Upper lobe of right lung (tissue), 1 donor: Measurements from ENCODE around the gene PLCB1. TPM values are rescaled to one million over a fixed set of nuclear protein-coding genes. Genes with fewer than 3 reads are reported as not detected.
A peak's percentile ranks its signal among the peaks of the same experiment; 100 is the strongest.

Source experiments
- ATAC-seq: fragments of 200-7000 bp; cut with Tn5 transposase; one replicate; pipeline ENCODE4 v1.9.1; 2020; ENCODE audit warnings: mild to moderate bottlenecking, moderate library complexity
- DNase-seq: peaks from one replicate; pipeline ENCODE4 v3.0.0-alpha.2; 2020
- H3K27ac ChIP-seq: fragments of 200-600 bp; one replicate; pipeline ENCODE4 v1.8.0; 2022
- H3K27me3 ChIP-seq: fragments of 200-600 bp; one replicate; pipeline ENCODE4 v1.8.0; 2022; ENCODE audit warnings: mild to moderate bottlenecking
- H3K36me3 ChIP-seq: fragments of 200-600 bp; one replicate; pipeline ENCODE4 v1.8.0; 2022
- H3K4me1 ChIP-seq: fragments of 200-600 bp; one replicate; pipeline ENCODE4 v1.8.0; 2022
- H3K4me3 ChIP-seq: fragments of 200-600 bp; one replicate; pipeline ENCODE4 v1.8.0; 2022; ENCODE audit warnings: mild to moderate bottlenecking
- H3K9me3 ChIP-seq: fragments of 200-600 bp; one replicate; pipeline ENCODE4 v1.8.0; 2022
- intact Hi-C: fragments of 100-400 bp; cut with DNase I; formaldehyde crosslinking; loops from one replicate; pipeline ENCODE4 v1.11.0; 2022
- total RNA-seq: library from RNA; stranded (reverse); fragmentation: NEBNext Ultra II Directional; extraction: Animal tissue kit (Norgen Biotek cat#: 25700); gene quantifications from one replicate; pipeline ENCODE4 v1.2.1, GENCODE V29; 2021
- TF ChIP-seq, protein P1 (sequence below): fragments of 200-600 bp; IDR thresholded peaks from one replicate; pipeline ENCODE4 v1.8.0; 2022; ENCODE audit warnings: antibody characterized with exemption
- donor health status: DM: no; HTN: yes; CAD: no; lungs with severe emphysema.

The PLCB1 gene
- total RNA-seq, 1 donor from 2014 or later: 12.4 TPM

DNA sequence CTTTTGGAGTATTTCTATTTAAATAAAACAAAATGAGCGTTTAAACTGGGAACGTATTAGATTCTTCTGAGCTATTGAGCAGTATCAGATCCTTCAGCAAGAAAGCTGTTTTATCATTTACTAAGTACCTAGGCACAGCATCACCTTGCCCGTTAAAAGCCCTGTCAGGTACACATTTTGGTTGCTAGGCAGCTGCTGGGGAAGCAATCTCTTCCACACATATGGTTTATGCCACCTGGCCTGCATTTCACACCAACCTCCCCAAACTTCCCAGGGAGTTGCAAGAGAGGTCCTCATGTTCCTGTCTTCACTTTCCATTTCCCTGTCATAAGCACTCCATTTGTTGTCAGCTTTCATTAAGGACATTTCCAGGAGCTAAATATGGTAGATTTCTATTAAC lies 400.1 kb downstream of the PLCB1 start:
- Histone ChIP-seq H3K9me3 (no peaks in the 10 kb centered on the region), H3K27me3 (no peaks in the 10 kb centered on the region), H3K4me1 (no peaks in the 10 kb centered on the region), H3K27ac (no peak overlapping the region), H3K36me3 (no peaks in the 10 kb centered on the region), H3K4me3 (no peak overlapping the region)
- ATAC-seq (no peak), DNase-seq (no peak)
- TF ChIP-seq, protein P1, sequence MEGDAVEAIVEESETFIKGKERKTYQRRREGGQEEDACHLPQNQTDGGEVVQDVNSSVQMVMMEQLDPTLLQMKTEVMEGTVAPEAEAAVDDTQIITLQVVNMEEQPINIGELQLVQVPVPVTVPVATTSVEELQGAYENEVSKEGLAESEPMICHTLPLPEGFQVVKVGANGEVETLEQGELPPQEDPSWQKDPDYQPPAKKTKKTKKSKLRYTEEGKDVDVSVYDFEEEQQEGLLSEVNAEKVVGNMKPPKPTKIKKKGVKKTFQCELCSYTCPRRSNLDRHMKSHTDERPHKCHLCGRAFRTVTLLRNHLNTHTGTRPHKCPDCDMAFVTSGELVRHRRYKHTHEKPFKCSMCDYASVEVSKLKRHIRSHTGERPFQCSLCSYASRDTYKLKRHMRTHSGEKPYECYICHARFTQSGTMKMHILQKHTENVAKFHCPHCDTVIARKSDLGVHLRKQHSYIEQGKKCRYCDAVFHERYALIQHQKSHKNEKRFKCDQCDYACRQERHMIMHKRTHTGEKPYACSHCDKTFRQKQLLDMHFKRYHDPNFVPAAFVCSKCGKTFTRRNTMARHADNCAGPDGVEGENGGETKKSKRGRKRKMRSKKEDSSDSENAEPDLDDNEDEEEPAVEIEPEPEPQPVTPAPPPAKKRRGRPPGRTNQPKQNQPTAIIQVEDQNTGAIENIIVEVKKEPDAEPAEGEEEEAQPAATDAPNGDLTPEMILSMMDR: no peak
- intact Hi-C loops: no loop called here

DNA sequence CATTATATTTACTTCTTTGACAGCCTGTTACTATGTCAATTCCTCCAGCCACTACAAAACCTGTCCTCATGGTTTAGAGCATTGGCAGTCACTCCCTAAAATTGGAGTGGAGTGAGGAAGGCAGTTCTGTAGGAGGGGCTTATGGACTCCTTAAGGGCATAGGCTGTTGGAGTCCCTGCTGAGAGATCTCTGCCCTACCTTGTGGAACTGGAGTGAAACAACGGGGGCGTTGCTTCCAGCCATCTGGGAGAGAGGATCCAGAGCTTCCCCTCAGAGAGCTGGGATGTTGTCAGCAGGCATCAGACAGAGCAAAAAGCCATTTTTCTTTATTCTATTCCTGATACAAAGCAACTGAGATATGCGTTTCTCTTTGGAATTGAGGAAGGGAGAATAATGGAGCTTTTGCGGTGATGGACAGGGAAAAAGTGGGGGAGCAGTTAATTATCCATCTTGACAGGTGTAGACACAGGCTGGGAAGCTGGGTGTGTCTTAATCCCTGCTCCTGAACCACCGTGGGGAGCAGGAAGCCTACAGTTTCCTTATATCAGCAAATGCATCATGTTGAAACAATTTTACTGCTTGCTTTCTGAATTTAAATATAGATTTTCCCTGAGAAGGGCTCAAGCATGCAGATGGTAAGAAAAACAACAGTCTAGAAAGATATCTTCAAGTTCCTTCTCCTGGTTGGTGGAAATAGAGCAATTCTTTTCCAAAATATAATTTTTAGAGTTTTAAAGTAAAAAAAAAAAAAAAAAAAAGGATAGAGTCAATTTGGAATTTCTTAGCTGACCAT lies 402.5 kb downstream of the PLCB1 start:
- Histone ChIP-seq H3K27me3 (no peaks in the 10 kb centered on the region), H3K27ac (no peak overlapping the region), H3K4me1 (no peaks in the 10 kb centered on the region), H3K9me3 (no peaks in the 10 kb centered on the region), H3K36me3 (no peaks in the 10 kb centered on the region), H3K4me3 (no peak overlapping the region)
- intact Hi-C loops: no loop called here
- TF ChIP-seq, protein P1: no peak
- no peak for DNase-seq
- no peak for ATAC-seq

DNA sequence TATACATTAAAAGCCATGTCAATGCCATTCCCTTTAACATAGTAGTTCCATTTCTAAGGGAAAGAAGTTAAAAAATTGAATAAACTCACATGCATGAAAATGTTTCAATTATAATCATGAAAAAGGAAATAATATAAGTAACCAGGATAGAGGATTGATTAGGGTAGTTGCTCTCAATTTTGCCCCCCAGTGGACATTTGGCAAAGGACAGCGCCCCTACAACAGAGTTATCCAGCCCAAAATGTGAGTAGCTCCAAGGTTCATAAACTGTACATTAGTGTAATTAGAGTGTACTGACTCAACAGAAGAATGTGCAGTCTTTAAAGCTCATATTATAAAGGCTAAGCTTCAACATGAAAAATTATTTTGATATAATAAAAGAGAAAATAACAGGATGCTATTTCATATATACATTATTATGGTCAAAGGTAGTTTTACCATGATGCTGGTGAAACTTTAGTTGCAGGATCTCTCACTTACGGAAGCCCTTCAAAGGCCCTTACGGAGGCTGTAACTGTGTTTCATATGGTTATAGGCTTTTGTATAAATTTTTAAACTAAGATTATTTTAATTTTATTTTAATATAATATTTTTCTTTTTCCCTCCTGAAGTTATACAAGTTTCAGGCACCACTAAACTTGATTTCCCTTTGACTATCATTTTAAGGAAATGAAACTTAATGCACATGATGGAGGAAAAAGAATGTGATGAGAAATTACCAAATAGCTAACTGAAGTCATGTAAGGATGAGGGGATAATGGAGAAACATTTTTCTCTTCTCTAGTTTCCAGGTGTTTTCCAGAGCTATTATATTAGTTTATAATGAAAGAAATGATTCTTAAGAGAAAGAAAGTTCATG lies 403.6 kb downstream of the PLCB1 start:
- TF ChIP-seq, protein P1: peak; percentile 29
- Histone ChIP-seq H3K4me3 (no peak overlapping the region), H3K27ac (no peak overlapping the region), H3K4me1 (no peaks in the 10 kb centered on the region), H3K9me3 (no peaks in the 10 kb centered on the region), H3K36me3 (no peaks in the 10 kb centered on the region), H3K27me3 (no peaks in the 10 kb centered on the region)
- ATAC-seq (no peak), DNase-seq (no peak)
- intact Hi-C loops: no loop called here

DNA sequence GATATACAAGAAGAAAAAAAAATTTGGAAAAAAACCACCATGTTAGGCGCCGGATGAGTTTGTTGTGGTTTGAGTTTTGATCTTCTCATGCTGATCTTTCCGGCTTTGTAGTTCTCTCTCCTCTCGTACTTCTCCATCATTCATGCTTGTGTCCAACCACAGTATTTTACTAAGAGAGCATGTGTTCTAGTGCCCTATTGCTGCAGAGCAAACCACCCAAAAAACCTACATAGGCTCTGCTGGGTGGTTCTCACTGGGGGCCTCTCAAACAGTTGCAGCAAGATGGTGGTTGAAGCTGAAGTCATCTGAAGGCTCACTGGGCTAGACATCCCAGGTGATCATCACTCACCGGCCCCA lies 404.2 kb downstream of the PLCB1 start:
- H3K36me3 ChIP-seq: no peaks in the 10 kb centered on the region
- TF ChIP-seq, protein P1: no peak
- H3K4me3 ChIP-seq: no peak overlapping the region
- H3K4me1 ChIP-seq: no peaks in the 10 kb centered on the region
- no peak for ATAC-seq
- no peak for DNase-seq
- intact Hi-C loops: no loop called here
- no peaks in the 10 kb centered on the region for H3K27me3 ChIP-seq
- no peaks in the 10 kb centered on the region for H3K9me3 ChIP-seq
- no peak overlapping the region for H3K27ac ChIP-seq

DNA sequence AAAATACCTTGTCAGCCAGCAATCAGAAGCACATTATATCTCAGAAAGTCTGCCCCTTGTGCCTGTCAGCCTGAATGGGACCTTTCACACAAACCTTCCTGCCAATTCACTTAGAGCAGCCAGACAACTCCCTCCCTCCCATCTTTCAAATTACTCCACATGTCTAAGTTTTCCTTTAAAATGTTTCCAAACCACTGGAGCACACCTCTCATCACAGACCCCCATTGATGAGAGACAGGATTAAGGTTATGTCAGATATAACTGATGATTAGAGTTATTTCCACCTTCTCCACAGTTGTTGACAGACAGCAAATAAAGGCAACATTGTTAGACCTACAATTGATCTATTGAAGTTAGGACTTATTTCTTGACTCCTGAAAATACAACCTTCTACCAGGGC lies 408.4 kb downstream of the PLCB1 start:
- H3K4me1 ChIP-seq: no peaks in the 10 kb centered on the region
- TF ChIP-seq, protein P1: no peak
- ATAC-seq (no peak), DNase-seq (no peak)
- H3K27ac ChIP-seq: no peak overlapping the region
- intact Hi-C loops: no loop called here
- H3K36me3 ChIP-seq: no peaks in the 10 kb centered on the region
- no peaks in the 10 kb centered on the region for H3K9me3 ChIP-seq
- no peaks in the 10 kb centered on the region for H3K27me3 ChIP-seq
- no peak overlapping the region for H3K4me3 ChIP-seq
